ENCODE measurements around the gene NACC2.
A peak's percentile ranks its signal among the peaks of the same experiment; 100 is the strongest.
"Not testable (repeated sequence)": the region's sequence is repeated elsewhere in the genome, so short reads cannot be mapped to it uniquely, and the experiment has no call there.

The NACC2 gene

GRCh38 chr9:136109351-136110081 is 14.4 kb upstream of the NACC2 start:
- peak; percentile 86 for DNase-seq

- DNase-seq: no peak
Observed at GRCh38 chr9:136108648-136109266, 13.7 kb upstream of the NACC2 start.

GRCh38 chr9:136107953-136108647 is 13.0 kb upstream of the NACC2 start:
- DNase-seq: no peak

GRCh38 chr9:136107155-136107952 is 12.3 kb upstream of the NACC2 start:
- DNase-seq: no peak

- DNase-seq: peak; percentile 63
Observed at GRCh38 chr9:136105398-136106135, 10.5 kb upstream of the NACC2 start.

GRCh38 chr9:136104916-136105315 is 9.8 kb upstream of the NACC2 start:
- no peak for DNase-seq

GRCh38 chr9:136104488-136104800 is 9.4 kb upstream of the NACC2 start:
- no peak for DNase-seq

- DNase-seq: no peak
Observed at GRCh38 chr9:136103651-136104487, 8.8 kb upstream of the NACC2 start.

GRCh38 chr9:136101615-136102074 is 6.6 kb upstream of the NACC2 start:
- not testable (repeated sequence) for DNase-seq

GRCh38 chr9:136100700-136101614 is 5.9 kb upstream of the NACC2 start:
- no peak for DNase-seq

- DNase-seq: no peak
Observed at GRCh38 chr9:136099542-136099941, 4.5 kb upstream of the NACC2 start.

- no peak for DNase-seq
Observed at GRCh38 chr9:136098844-136099243, 3.8 kb upstream of the NACC2 start.

GRCh38 chr9:136098210-136098609 is 3.1 kb upstream of the NACC2 start:
- no peak for DNase-seq

GRCh38 chr9:136096505-136097001 is 1.5 kb upstream of the NACC2 start:
- DNase-seq: no peak

- DNase-seq: peak; percentile 8
Observed at GRCh38 chr9:136093995-136094881, 851 bp downstream of the NACC2 start.

- DNase-seq: no peak
Observed at GRCh38 chr9:136093346-136093986, 1.6 kb downstream of the NACC2 start.

GRCh38 chr9:136092741-136093140 is 2.3 kb downstream of the NACC2 start:
- DNase-seq: no peak

GRCh38 chr9:136092353-136092650 is 2.8 kb downstream of the NACC2 start:
- no peak for DNase-seq

Measured in MV-4-11 (cell line).